Endothelial cell of umbilical vein (primary cell): ENCODE measurements around the gene GPR33. TPM values are rescaled to one million over a fixed set of nuclear protein-coding genes. Genes with fewer than 3 reads are reported as not detected.
"Not testable (repeated sequence)": the region's sequence is repeated elsewhere in the genome, so short reads cannot be mapped to it uniquely, and the experiment has no call there.

Experiments
- BruUV-seq: library from RNA; stranded (reverse); fragments of 400-500 nt; replicated peaks from 2 replicates; lab custom pipeline; 2021; lab: Mats Ljungman, UMichigan
- CTCF ChIA-PET: fragments of 300-600, 350-600 bp; sonication (Branson Sonifier 250); formaldehyde crosslinking; loops from one replicate; lab custom pipeline; 2021; ENCODE audit warnings: antibody characterized with exemption, inconsistent platforms; lab: Charles Lee
- POLR2A ChIA-PET: fragments of 300-600, 350-600 bp; sonication (Branson Sonifier 250); formaldehyde crosslinking; loops from one replicate; lab custom pipeline; 2021; ENCODE audit warnings: antibody characterized with exemption, inconsistent platforms; lab: Charles Lee
- DNase-seq: peaks from one replicate; pipeline ENCODE4 v3.0.0-alpha.2; 2011; ENCODE audit warnings: low read depth, low spot score
- FAIRE-seq: peaks from 2 replicates; lab custom pipeline; 2011; peaks lifted over from hg19 to GRCh38; lab: Jason Lieb, UNC
- H2AFZ ChIP-seq: 2 replicates; pipeline ENCODE4 v1.6.0; 2012; ENCODE audit warnings: low read depth, low read length, control low read depth, inconsistent platforms
- H3K27ac ChIP-seq: 2 replicates; pipeline ENCODE4 v1.5.1; 2011; ENCODE audit warnings: low read depth, mild to moderate bottlenecking, control low read depth, low read length, moderate library complexity; ENCODE audit not compliant: insufficient read depth
- H3K27me3 ChIP-seq, 2 experiments: 2 replicates each; pipeline versions ENCODE4 v1.6.0 to v1.6.1; 2011; ENCODE audit warnings: low read length in 2 of 2, mixed read lengths in 1 of 2; ENCODE audit not compliant: control insufficient read depth in 2 of 2, insufficient read depth in 2 of 2
- H3K36me3 ChIP-seq, 2 experiments: 2 replicates in 1 of 2; 3 replicates in 1 of 2; pipeline ENCODE4 v1.5.1; 2011; ENCODE audit warnings: low read length in 2 of 2, mild to moderate bottlenecking in 1 of 2, moderate library complexity in 1 of 2; ENCODE audit not compliant: control insufficient read depth in 2 of 2, insufficient read depth in 2 of 2; ENCODE audit errors: extremely low read depth in 1 of 2
- H3K4me1 ChIP-seq: 3 replicates; pipeline ENCODE4 v1.5.1; 2011; ENCODE audit warnings: mild to moderate bottlenecking, low read length; ENCODE audit not compliant: control insufficient read depth, insufficient read depth; ENCODE audit errors: extremely low read depth
- H3K4me2 ChIP-seq: 2 replicates; pipeline ENCODE4 v1.6.1; 2011; ENCODE audit warnings: low read length, control low read depth, mixed read lengths; ENCODE audit not compliant: insufficient read depth
- H3K4me3 ChIP-seq, 3 experiments: fragments of 200-600 bp in 1 of 3; sonication (generic), shearing (Covaris generic) in 1 of 3; replicated peaks in 1 of 3; 2 replicates each; pipeline ENCODE4 v1.5.1; 2011 to 2016; ENCODE audit warnings: control low read depth in 3 of 3, low read length in 3 of 3, mild to moderate bottlenecking in 2 of 3, inconsistent platforms in 1 of 3, low read depth in 1 of 3, moderate library complexity in 1 of 3; ENCODE audit not compliant: insufficient read depth in 1 of 3
- H3K79me2 ChIP-seq: 2 replicates; pipeline ENCODE4 v1.6.0; 2012; ENCODE audit warnings: low read length, inconsistent platforms; ENCODE audit not compliant: control insufficient read depth, insufficient read depth
- H3K9ac ChIP-seq: replicated peaks from 2 replicates; pipeline ENCODE3; 2011; ENCODE audit warnings: low read length, control low read depth; ENCODE audit not compliant: insufficient read depth; ENCODE audit errors: extremely low read depth
- H3K9me1 ChIP-seq: replicated peaks from 3 replicates; pipeline ENCODE4 v1.6.0; 2011; ENCODE audit warnings: mild to moderate bottlenecking, low read length; ENCODE audit not compliant: control insufficient read depth, insufficient read depth; ENCODE audit errors: extremely low read depth
- H3K9me3 ChIP-seq: replicated peaks from 2 replicates; pipeline ENCODE4 v1.5.1; 2012; ENCODE audit warnings: low read length, inconsistent platforms; ENCODE audit not compliant: control insufficient read depth, insufficient read depth
- H4K20me1 ChIP-seq: replicated peaks from 2 replicates; pipeline ENCODE3; 2011; ENCODE audit warnings: mild to moderate bottlenecking, low read length; ENCODE audit not compliant: control insufficient read depth, insufficient read depth; ENCODE audit errors: extremely low read depth
- CTCF ChIP-seq, 2 donors: IDR thresholded peaks; 1 replicate in 1 of 2; 2 replicates in 1 of 2; pipeline ENCODE4 v1.5.1; 2011; ENCODE audit warnings: low read length in 2 of 2, mild to moderate bottlenecking in 2 of 2, moderate library complexity in 2 of 2, control low read depth in 1 of 2, inconsistent platforms in 1 of 2, low read depth in 1 of 2; ENCODE audit not compliant: insufficient read depth in 1 of 2; ENCODE audit errors: extremely low read depth in 1 of 2
- EZH2 ChIP-seq: IDR thresholded peaks from 2 replicates; pipeline ENCODE4 v1.6.1; 2012; ENCODE audit warnings: borderline replicate concordance, low read depth, mild to moderate bottlenecking, moderate library complexity, low read length, inconsistent platforms; ENCODE audit not compliant: severe bottlenecking
- FOS ChIP-seq: IDR thresholded peaks from 2 replicates; pipeline ENCODE4 v1.6.1; 2011; ENCODE audit warnings: mild to moderate bottlenecking, low read length, moderate library complexity, borderline replicate concordance; ENCODE audit not compliant: insufficient read depth
- GATA2 ChIP-seq: IDR thresholded peaks from 2 replicates; pipeline ENCODE4 v1.7.0; 2011; ENCODE audit warnings: low read depth, mild to moderate bottlenecking, moderate library complexity, mixed read lengths, low read length; ENCODE audit not compliant: insufficient read length, insufficient read depth
- JUN ChIP-seq: IDR thresholded peaks from 2 replicates; pipeline ENCODE4 v1.6.1; 2011; ENCODE audit warnings: borderline replicate concordance, low read depth; ENCODE audit not compliant: insufficient read length, insufficient read depth
- MAX ChIP-seq: IDR thresholded peaks from 2 replicates; pipeline ENCODE4 v1.6.1; 2011; ENCODE audit not compliant: insufficient read depth, insufficient read length
- MYC ChIP-seq: IDR thresholded peaks from one replicate; pipeline ENCODE4 v1.6.1; 2011; ENCODE audit warnings: mild to moderate bottlenecking, low read depth, low read length
- POLR2A ChIP-seq: IDR thresholded peaks from 2 replicates; pipeline ENCODE4 v1.6.1; 2012; ENCODE audit warnings: low read depth, mild to moderate bottlenecking, control low read depth, low read length
- POLR2AphosphoS5 ChIP-seq: IDR thresholded peaks from 2 replicates; pipeline ENCODE4 v1.6.1; 2012; ENCODE audit warnings: low read depth, mild to moderate bottlenecking, control low read depth, low read length, moderate library complexity; ENCODE audit not compliant: insufficient read depth
- dilution Hi-C: fragments of 300-500 bp; cut with MboI; formaldehyde crosslinking; loops from one replicate; pipeline ENCODE4 v1.15.0; 2019; ENCODE audit warnings: low sequenced_read_pairs; ENCODE audit not compliant: extremely low pct_ligation_motif_present
- intact Hi-C: fragments of 100-400 bp; cut with micrococcal nuclease; formaldehyde crosslinking; loops from one replicate; pipeline ENCODE4 v1.10.0; 2022
- polyA plus RNA-seq, 4 experiments: library from polyadenylated mRNA; depleted of rRNA in 3 of 4; stranded (reverse) in 3 of 4; unstranded in 1 of 4; fragments of >200 nt; gene quantifications; 2 replicates each; pipeline versions ENCODE4 v1.2.1 to v1.2.3, GENCODE V29; 2011 to 2012; ENCODE audit warnings: missing spikeins in 1 of 4
- total RNA-seq: library from RNA; stranded (reverse); gene quantifications from 2 replicates; pipeline ENCODE4 v1.2.3, GENCODE V29; 2021

Gene GPR33
- total and polyA plus RNA-seq, 2 donors (not counting 3 experiments of a cell fraction or from before 2014, with no cell fraction given), result not detected

GRCh38 chr14:31465111-31465510 is 22.7 kb downstream of the GPR33 start:
- H2AFZ ChIP-seq, result no peak overlapping the region
- H3K9me3 ChIP-seq, result no peaks in the 10 kb centered on the region
- H3K9ac ChIP-seq, result no peak overlapping the region
- H4K20me1 ChIP-seq, result no peaks in the 10 kb centered on the region
- no peaks in the 10 kb centered on the region for H3K4me1 ChIP-seq
- H3K27ac ChIP-seq, result no peak overlapping the region
- POLR2A ChIA-PET, result no interaction called here
- no peak overlapping the region for H3K4me2 ChIP-seq
- intact Hi-C loops, result no loop called here
- DNase-seq (no peak), FAIRE-seq (no peak)
- H3K9me1 ChIP-seq, result no peaks in the 10 kb centered on the region
- H3K79me2 ChIP-seq, result no peaks in the 10 kb centered on the region
- H3K4me3 ChIP-seq, result no peak overlapping the region
- TF ChIP-seq MAX (no peak), POLR2AphosphoS5 (no peak), JUN (no peak), MYC (no peak), CTCF (IDR thresholded peaks at IDR 0.05; ENCODE audit: extremely low read depth in 1 of 2, insufficient read depth in 1 of 2, low read depth in 1 of 2, low read length in 2 of 2) (no peak), FOS (no peak), POLR2A (no peak), EZH2 (no peak), GATA2 (no peak)
- dilution Hi-C loops, result no loop called here
- no TSS peak for BruUV-seq
- no peaks in the 10 kb centered on the region for H3K36me3 ChIP-seq
- CTCF ChIA-PET, result interaction anchor here (0.9 kb wide), 1 partner anchor 16 kb away, joined by 3 read pairs; no protein-coding TSS in a partner anchor
- no peaks in the 10 kb centered on the region for H3K27me3 ChIP-seq

- H3K27ac ChIP-seq, H2AFZ ChIP-seq, H3K4me1 ChIP-seq, dilution Hi-C loops, H3K4me3 ChIP-seq, H4K20me1 ChIP-seq, H3K79me2 ChIP-seq, H3K9me3 ChIP-seq, H3K9me1 ChIP-seq, POLR2A ChIA-PET, FAIRE-seq, H3K9ac ChIP-seq, H3K36me3 ChIP-seq, intact Hi-C loops, DNase-seq, H3K4me2 ChIP-seq, BruUV-seq, H3K27me3 ChIP-seq: not testable (repeated sequence)
- CTCF ChIA-PET, result interaction anchor here (1.3 to 1.5 kb wide), 2 partner anchors 13 to 48 kb away, joined by 3 to 4 read pairs; no protein-coding TSS in a partner anchor
Measured at GRCh38 chr14:31462450-31462849, 25.4 kb downstream of the GPR33 start.
